H9 (cell line): ENCODE results near the gene DEFB128. TPM values are rescaled to one million over a fixed set of nuclear protein-coding genes. Genes with fewer than 3 reads are reported as not detected.
"Not testable (repeated sequence)": the region's sequence is repeated elsewhere in the genome, so short reads cannot be mapped to it uniquely, and the experiment has no call there.

ENCODE experiments used
- DNase-seq: peaks from one replicate; pipeline ENCODE4 v3.0.0-alpha.2; 2017
- H2AFZ ChIP-seq: one replicate; pipeline ENCODE4 v1.6.1; 2013; ENCODE audit warnings: mild to moderate bottlenecking, low read length, control low read depth, moderate library complexity
- H2AK5ac ChIP-seq: 2 replicates; pipeline ENCODE4 v1.6.1; 2013; ENCODE audit warnings: low read length, control low read depth, mixed read lengths; ENCODE audit not compliant: insufficient read length
- H2BK120ac ChIP-seq: one replicate; pipeline ENCODE4 v1.6.1; 2013; ENCODE audit warnings: low read depth, mild to moderate bottlenecking, low read length, control low read depth, inconsistent platforms; ENCODE audit not compliant: poor library complexity, severe bottlenecking
- H2BK12ac ChIP-seq: 2 replicates; pipeline ENCODE4 v1.6.1; 2013; ENCODE audit warnings: low read length, control low read depth, mixed read lengths, low read depth; ENCODE audit not compliant: insufficient read length
- H2BK15ac ChIP-seq: 2 replicates; pipeline ENCODE4 v1.6.1; 2013; ENCODE audit warnings: low read depth, low read length, control low read depth
- H2BK20ac ChIP-seq: one replicate; pipeline ENCODE4 v1.6.1; 2013; ENCODE audit warnings: low read depth, mild to moderate bottlenecking, low read length, control low read depth, inconsistent platforms; ENCODE audit not compliant: poor library complexity, severe bottlenecking
- H2BK5ac ChIP-seq: 2 replicates; pipeline ENCODE4 v1.6.1; 2013; ENCODE audit warnings: low read length, control low read depth, mixed read lengths; ENCODE audit not compliant: insufficient read length
- H3K14ac ChIP-seq: 2 replicates; pipeline ENCODE4 v1.6.1; 2013; ENCODE audit warnings: low read length, control low read depth; ENCODE audit not compliant: insufficient read depth
- H3K18ac ChIP-seq: 2 replicates; pipeline ENCODE4 v1.6.1; 2013; ENCODE audit warnings: low read depth, mild to moderate bottlenecking, mixed read lengths, low read length, control low read depth; ENCODE audit not compliant: insufficient read length
- H3K23ac ChIP-seq: 2 replicates; pipeline ENCODE4 v1.6.1; 2013; ENCODE audit warnings: low read length, control low read depth, mixed read lengths, low read depth; ENCODE audit not compliant: insufficient read length
- H3K23me2 ChIP-seq: 2 replicates; pipeline ENCODE4 v1.6.1; 2013; ENCODE audit warnings: low read depth, mild to moderate bottlenecking, mixed read lengths, low read length, control low read depth; ENCODE audit not compliant: insufficient read length, poor library complexity, severe bottlenecking
- H3K27ac ChIP-seq: 2 replicates; pipeline ENCODE4 v1.5.1; 2013; ENCODE audit warnings: low read length, control low read depth, mixed read lengths, low read depth; ENCODE audit not compliant: insufficient read length
- H3K27me3 ChIP-seq: 2 replicates; pipeline ENCODE4 v1.6.1; 2013; ENCODE audit warnings: low read length, control low read depth, inconsistent platforms; ENCODE audit not compliant: insufficient read depth
- H3K4ac ChIP-seq: 2 replicates; pipeline ENCODE4 v1.6.1; 2013; ENCODE audit warnings: low read depth, mild to moderate bottlenecking, control low read depth, inconsistent platforms, low read length, moderate library complexity
- H3K4me1 ChIP-seq: 2 replicates; pipeline ENCODE4 v1.6.1; 2013; ENCODE audit warnings: low read length, control low read depth, inconsistent platforms; ENCODE audit not compliant: insufficient read depth
- H3K4me2 ChIP-seq: 2 replicates; pipeline ENCODE4 v1.6.1; 2013; ENCODE audit warnings: low read length, control low read depth, mixed read lengths; ENCODE audit not compliant: insufficient read length, insufficient read depth
- H3K56ac ChIP-seq: 2 replicates; pipeline ENCODE4 v1.6.1; 2013; ENCODE audit warnings: low read depth, mild to moderate bottlenecking, mixed read lengths, low read length, control low read depth; ENCODE audit not compliant: insufficient read length
- H3K79me1 ChIP-seq: 2 replicates; pipeline ENCODE4 v1.6.1; 2013; ENCODE audit warnings: low read depth, mild to moderate bottlenecking, moderate library complexity, low read length, control low read depth, inconsistent platforms; ENCODE audit not compliant: insufficient read depth, poor library complexity, severe bottlenecking
- H3K79me2 ChIP-seq: 2 replicates; pipeline ENCODE4 v1.6.1; 2013; ENCODE audit warnings: low read length, control low read depth, inconsistent platforms; ENCODE audit not compliant: insufficient read depth
- H3K9ac ChIP-seq: 2 replicates; pipeline ENCODE4 v1.6.1; 2013; ENCODE audit warnings: low read length, control low read depth, mixed read lengths; ENCODE audit not compliant: insufficient read length; ENCODE audit errors: extremely low read depth
- H3K9me3 ChIP-seq: one replicate; pipeline ENCODE4 v1.6.1; 2013; ENCODE audit warnings: low read depth, low read length, inconsistent platforms; ENCODE audit not compliant: control insufficient read depth
- H3T11ph ChIP-seq: one replicate; pipeline ENCODE4 v1.6.1; 2013; ENCODE audit warnings: mild to moderate bottlenecking, low read length, control low read depth, inconsistent platforms
- H4K20me1 ChIP-seq: one replicate; pipeline ENCODE4 v1.6.1; 2013; ENCODE audit not compliant: control insufficient read depth, insufficient read length, insufficient read depth
- H4K5ac ChIP-seq: 2 replicates; pipeline ENCODE4 v1.6.1; 2013; ENCODE audit warnings: low read depth, mild to moderate bottlenecking, mixed read lengths, low read length, control low read depth; ENCODE audit not compliant: insufficient read length
- H4K8ac ChIP-seq: replicated peaks from 2 replicates; pipeline ENCODE4 v1.6.1; 2013; ENCODE audit warnings: low read length, control low read depth, mixed read lengths, low read depth; ENCODE audit not compliant: insufficient read length
- H4K91ac ChIP-seq: 2 replicates; pipeline ENCODE4 v1.6.1; 2013; ENCODE audit warnings: low read depth, mild to moderate bottlenecking, moderate library complexity, mixed read lengths, low read length, control low read depth; ENCODE audit not compliant: insufficient read length
- H3K27ac Mint-ChIP-seq, 3 experiments: 2 replicates in 2 of 3; 3 replicates in 1 of 3; pipeline ENCODE4 v1.8.0; 2020 to 2021; ENCODE audit warnings: mixed read lengths in 3 of 3, mild to moderate bottlenecking in 1 of 3, moderate library complexity in 1 of 3
- H3K27me3 Mint-ChIP-seq: 2 replicates; pipeline ENCODE4 v1.8.0; 2021; ENCODE audit warnings: low read depth, mild to moderate bottlenecking, moderate library complexity, mixed read lengths
- H3K36me3 Mint-ChIP-seq, 3 experiments: 2 replicates in 2 of 3; 3 replicates in 1 of 3; pipeline ENCODE4 v1.8.0; 2020 to 2021; ENCODE audit warnings: low read depth in 3 of 3, mixed read lengths in 3 of 3; ENCODE audit not compliant: insufficient read depth in 1 of 3
- H3K4me1 Mint-ChIP-seq, 2 experiments: 2 replicates each; pipeline ENCODE4 v1.8.0; 2020; ENCODE audit warnings: mixed read lengths in 2 of 2
- H3K4me3 Mint-ChIP-seq, 2 experiments: 2 replicates in 1 of 2; 3 replicates in 1 of 2; pipeline ENCODE4 v1.8.0; 2020 to 2021; ENCODE audit warnings: mild to moderate bottlenecking in 2 of 2, mixed read lengths in 2 of 2, moderate library complexity in 1 of 2
- H3K9me3 Mint-ChIP-seq, 2 experiments: 2 replicates in 1 of 2; 3 replicates in 1 of 2; pipeline ENCODE4 v1.8.0; 2020; ENCODE audit warnings: mild to moderate bottlenecking in 2 of 2, mixed read lengths in 2 of 2, moderate library complexity in 1 of 2
- CTCF ChIP-seq: fragments of 200-600 bp; sonication (generic); conservative IDR thresholded peaks from 3 replicates; pipeline ENCODE4 v1.8.0; 2021; ENCODE audit warnings: antibody characterized with exemption, mild to moderate bottlenecking
- WGBS: extraction: QIAGEN DNeasy Blood & Tissue Kit; methylation state at CpG from one replicate; pipeline ENCODE4 v1.1.7; 2013; ENCODE audit warnings: missing lambda C conversion rate, low lambda C conversion rate, mixed read lengths; ENCODE audit not compliant: insufficient read length; ENCODE audit errors: extremely low coverage; 5-methylcytosine and 5-hydroxymethylcytosine counted together
- total RNA-seq: library from RNA; stranded (reverse); gene quantifications from 2 replicates; pipeline ENCODE4 v1.2.1, GENCODE V29; 2021

The DEFB128 gene
- total RNA-seq, 1 experiment from 2014 or later, result not detected

GRCh38 chr20:226958-227357, 37.4 kb upstream of the DEFB128 start, which contains the start of gene DEFB129:
Gene DEFB129 (plus strand): TSS chr20:227258. CDS start chr20:227289, 31 bp downstream.
- no peak within 1 kb of the TSS for H3K4ac ChIP-seq
- no peak within 1 kb of the TSS for H3K14ac ChIP-seq
- H2BK12ac ChIP-seq, result no peak within 1 kb of the TSS
- H3K4me2 ChIP-seq, result no peak within 1 kb of the TSS
- no peak within 1 kb of the TSS for H2BK20ac ChIP-seq
- H3K27ac ChIP-seq, result no peak within 1 kb of the TSS
- no peaks in the 10 kb centered on the region for H3K23me2 ChIP-seq
- no peaks in the 10 kb centered on the region for H3K9me3 ChIP-seq
- no peak within 1 kb of the TSS for H3T11ph ChIP-seq
- no peak within 1 kb of the TSS for H2AK5ac ChIP-seq
- TF ChIP-seq CTCF, result no peak
- peaks cover 2% of the 10 kb centered on the region; the same call in 1 of the 2 replicates for H3K27me3 ChIP-seq
- no peaks in the 10 kb centered on the region for H3K4me1 ChIP-seq
- no peak within 1 kb of the TSS for H4K91ac ChIP-seq
- H2AFZ ChIP-seq, result no peak within 1 kb of the TSS
- Mint-ChIP-seq H3K36me3 (no peaks in the 10 kb centered on the region; a peak in 1 of 7 replicates), H3K4me3 (no peak within 1 kb of the TSS), H3K9me3 (peaks cover 4 to 25% of the 10 kb centered on the region in 2 experiments; a peak in 3 of 5 replicates), H3K4me1 (peaks cover 4 to 5% of the 10 kb centered on the region in 2 experiments; a peak in 1 of 4 replicates), H3K27me3 (peaks cover 78% of the 10 kb centered on the region), H3K27ac (no peak within 1 kb of the TSS)
- H4K20me1 ChIP-seq, result no peaks in the 10 kb centered on the region
- no peak within 1 kb of the TSS for H2BK5ac ChIP-seq
- no peak within 1 kb of the TSS for H3K56ac ChIP-seq
- H4K8ac ChIP-seq, result no peak within 1 kb of the TSS
- H3K79me1 ChIP-seq, result no peaks in the 10 kb centered on the region
- no peak within 1 kb of the TSS for H3K9ac ChIP-seq
- DNase-seq, result no peak
- no peak within 1 kb of the TSS for H2BK15ac ChIP-seq
- H3K79me2 ChIP-seq, result no peaks in the 10 kb centered on the region
- no peak within 1 kb of the TSS for H3K23ac ChIP-seq
- no CpG with 5 or more reads among the region's 3 CpGs for WGBS
- no peak within 1 kb of the TSS for H2BK120ac ChIP-seq
- H4K5ac ChIP-seq, result no peak within 1 kb of the TSS
- H3K18ac ChIP-seq, result no peak within 1 kb of the TSS

- not testable (repeated sequence) for H3K4ac ChIP-seq, H2BK20ac ChIP-seq, H3K23me2 ChIP-seq, H3K27ac ChIP-seq, H3K4me3 Mint-ChIP-seq, H4K8ac ChIP-seq, H3K27me3 ChIP-seq, H3K14ac ChIP-seq, H4K91ac ChIP-seq, DNase-seq, H3K4me1 ChIP-seq, H3K9ac ChIP-seq, H2AFZ ChIP-seq, H3K4me1 Mint-ChIP-seq, H2BK120ac ChIP-seq, H3K56ac ChIP-seq, H3K23ac ChIP-seq, H3K4me2 ChIP-seq, H4K20me1 ChIP-seq, H3K27ac Mint-ChIP-seq, H3K9me3 ChIP-seq, H3K36me3 Mint-ChIP-seq, H3K18ac ChIP-seq, H3T11ph ChIP-seq, H2AK5ac ChIP-seq, H2BK15ac ChIP-seq, H3K79me1 ChIP-seq, H4K5ac ChIP-seq, H2BK12ac ChIP-seq, H3K79me2 ChIP-seq, H2BK5ac ChIP-seq
- peaks cover 4 to 18% of the 10 kb centered on the region in 2 experiments; a peak in 3 of 5 replicates for H3K9me3 Mint-ChIP-seq
- no CpG with 5 or more reads among the region's 3 CpGs for WGBS
- peaks cover 80% of the 10 kb centered on the region for H3K27me3 Mint-ChIP-seq
These were observed 36.4 kb upstream of the DEFB128 start for GRCh38 chr20:225879-226278.
